ENCODE measurements around the gene DYNLT1.
"Not testable (repeated sequence)": the region's sequence is repeated elsewhere in the genome, so short reads cannot be mapped to it uniquely, and the experiment has no call there.

- TF ChIP-seq FOXK1 (CRISPR knock-in tag; IDR thresholded peaks at IDR 0.05; ENCODE audit: borderline replicate concordance, low read depth); HIVEP1 (CRISPR knock-in tag; IDR thresholded peaks at IDR 0.05); ZNF138 (CRISPR knock-in tag; IDR thresholded peaks at IDR 0.05; ENCODE audit: low read depth); SKI (IDR thresholded peaks at IDR 0.05; ENCODE audit: partially characterized antibody); RFX5 (IDR thresholded peaks at IDR 0.05; ENCODE audit: low read depth, low read length); ZBTB8A (CRISPR knock-in tag; IDR thresholded peaks at IDR 0.05; ENCODE audit: borderline replicate concordance, low read depth); CTCF (CRISPR knock-in tag; IDR thresholded peaks at IDR 0.05); RERE (CRISPR knock-in tag; IDR thresholded peaks at IDR 0.05; ENCODE audit: low read depth); ZNF329 (CRISPR knock-in tag; IDR thresholded peaks at IDR 0.05; ENCODE audit: low read depth); PATZ1 (CRISPR knock-in tag; IDR thresholded peaks at IDR 0.05): not testable (repeated sequence)
Observed at GRCh38 chr6:158618289-158618688, 26.3 kb downstream of the DYNLT1 start.
